ENCODE results near the gene DAO. TPM values are rescaled to one million over a fixed set of nuclear protein-coding genes. Genes with fewer than 3 reads are reported as not detected.

The DAO gene
- total and polyA plus RNA-seq, 2 of the 4 experiments (the other 2 are of a cell fraction), result not detected

DNA sequence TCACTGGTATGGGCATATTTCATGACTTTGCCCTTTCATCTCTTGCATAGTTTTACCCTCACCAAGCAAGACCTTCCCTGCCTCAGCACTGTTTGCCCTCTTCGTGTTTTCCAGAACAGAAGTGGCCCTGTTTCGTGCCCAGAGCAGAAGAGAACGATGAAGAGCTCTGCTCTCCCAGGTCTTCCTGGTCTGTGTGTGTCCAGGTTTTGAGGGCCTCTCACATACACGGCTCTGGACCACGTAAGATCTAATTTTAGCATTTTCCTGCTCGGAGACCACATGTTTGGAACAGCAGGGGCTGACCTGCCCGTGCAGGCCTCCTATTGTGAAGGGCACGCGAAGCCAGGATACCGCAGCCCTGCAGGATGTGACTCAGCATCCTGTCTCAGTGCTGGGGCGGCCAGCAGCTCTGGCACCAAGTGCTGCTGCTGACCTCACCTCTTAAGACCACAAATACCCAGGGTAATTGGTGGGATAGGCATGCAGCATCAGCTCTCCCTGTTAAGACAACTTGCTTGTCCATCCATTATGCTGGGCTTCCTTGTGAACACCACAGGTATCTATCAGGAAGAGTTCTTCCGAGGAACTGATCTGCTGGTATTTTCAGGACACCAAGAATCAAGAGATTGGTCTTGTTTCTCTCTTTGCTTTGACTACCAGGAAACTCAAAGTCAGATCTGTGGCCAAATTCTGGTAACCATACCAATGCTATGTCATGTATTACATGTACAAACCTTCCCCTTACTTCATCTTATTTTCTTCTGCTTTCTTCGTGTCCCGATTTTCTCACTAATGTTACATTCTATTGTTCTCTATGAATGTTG lies 41.5 kb upstream of the DAO start:
- Histone ChIP-seq H3K4me2 (ENCODE audit: low read depth, low read length) (peak overlapping the region; percentile 37), H3K9ac (ENCODE audit: low read depth, low read length) (peak overlapping the region; percentile 61), H2BK20ac (ENCODE audit: low read depth, low read length) (peak overlapping the region; percentile 98), H3K4me3 (ENCODE audit: insufficient read depth, low read depth, low read length) (no peak overlapping the region), H3K56ac (ENCODE audit: extremely low read depth, insufficient read depth, low read length) (peak overlapping the region; percentile 99), H2AFZ (replicated peaks; ENCODE audit: low read length, poor library complexity) (peak overlapping the region; percentile 18), H3K9me3 (ENCODE audit: control insufficient read depth, insufficient read depth, low read length) (no peaks in the 10 kb centered on the region), H3K18ac (ENCODE audit: low read depth, low read length) (peak overlapping the region; percentile 86), H3K36me3 (ENCODE audit: control insufficient read depth, insufficient read depth, low read length) (peaks cover 43% of the 10 kb centered on the region), H3K27ac (ENCODE audit: insufficient read depth, low read length) (peak overlapping the region; percentile 99), H3K27me3 (ENCODE audit: control insufficient read depth, insufficient read depth, low read length) (no peaks in the 10 kb centered on the region), H4K5ac (ENCODE audit: low read depth, low read length) (peak overlapping the region; percentile 86), H4K8ac (ENCODE audit: low read depth in 2 of 2, low read length in 2 of 2) (peak overlapping the region; percentile 88 to 98), H2BK15ac (ENCODE audit: low read depth, low read length) (peak overlapping the region; percentile 90), H3K79me1 (ENCODE audit: low read depth in 1 of 2, low read length in 2 of 2) (peaks cover 27 to 72% of the 10 kb centered on the region in 2 experiments), H3K23ac (ENCODE audit: low read depth, low read length) (peak overlapping the region; percentile 100), H2AK5ac (ENCODE audit: low read depth, low read length) (peak overlapping the region; percentile 100), H3K14ac (replicated peaks; ENCODE audit: low read depth, low read length) (peak overlapping the region; percentile 99), H3K4me1 (ENCODE audit: control insufficient read depth, insufficient read depth, low read length) (peaks cover 48% of the 10 kb centered on the region), H3K4ac (ENCODE audit: low read depth, low read length) (peak overlapping the region; percentile 99), H2BK120ac (ENCODE audit: low read depth, low read length) (peak overlapping the region; percentile 99), H2BK5ac (ENCODE audit: low read depth, low read length, poor library complexity, severe bottlenecking) (peak overlapping the region; percentile 98), H2AK9ac (replicated peaks; ENCODE audit: low read depth, low read length, poor library complexity) (peak overlapping the region; percentile 91), H3K9me1 (ENCODE audit: insufficient read depth, low read length) (peaks cover 37% of the 10 kb centered on the region), H4K20me1 (ENCODE audit: insufficient read depth, low read length) (no peaks in the 10 kb centered on the region; the same call in none of the 2 replicates), H4K91ac (ENCODE audit: insufficient read depth, low read depth, low read length) (peak overlapping the region; percentile 99)
- DNase-seq, result peak; percentile 100
- CTCF ChIA-PET, result interaction anchor here (0.5 to 1.3 kb wide), 7 partner anchors 12 to 174 kb away, joined by 3 to 6 read pairs (median 3); no protein-coding TSS in a partner anchor
- no TSS peak for BruUV-seq (replicated peaks)
- dilution Hi-C loops (cut with HindIII; ENCODE audit: low sequenced_read_pairs, unreplicated experiment) (no loop called here), in situ Hi-C loops (cut with MboI; ENCODE audit: low sequenced_read_pairs) (no loop called here), intact Hi-C loops (cut with micrococcal nuclease) (loop anchor here (1.0 kb wide), 1 partner anchor 17 kb away; no protein-coding TSS in a partner anchor)
- POLR2A ChIA-PET (ENCODE audit: unreplicated experiment), result interaction anchor here (0.5 to 1.3 kb wide), 6 partner anchors 10 to 37 kb away, joined by 3 to 11 read pairs (median 4); partner anchors contain the start of gene SSH1
- ATAC-seq (ENCODE audit: low read depth), result peak; percentile 78
- 4% methylated on average over 3 of the region's 14 CpGs; no CpG with 5 or more reads in 1 of the 2 experiments for WGBS, 2 experiments (ENCODE audit: extremely low coverage in 2 of 2, insufficient read length in 1 of 2)
- TF ChIP-seq RFX5 (IDR thresholded peaks at IDR 0.05; ENCODE audit: low read depth, low read length) (peak; percentile 29; the same call in 1 of the 2 replicates), CEBPB (IDR thresholded peaks at IDR 0.05; ENCODE audit: low read depth, low read length) (peak; percentile 38; the same call in 1 of the 2 replicates), RCOR1 (IDR thresholded peaks at IDR 0.05; ENCODE audit: insufficient replicate concordance, low read length) (peak; percentile 67), MAZ (IDR thresholded peaks at IDR 0.05; ENCODE audit: borderline replicate concordance, low read depth, low read length) (peak; percentile 80), CHD1 (IDR thresholded peaks at IDR 0.05; ENCODE audit: low read depth, low read length) (peak; percentile 58; the same call in 1 of the 2 replicates), RAD21 (IDR thresholded peaks at IDR 0.05; ENCODE audit: low read length) (peak; percentile 20), POLR2A (IDR thresholded peaks at IDR 0.05; ENCODE audit: low read depth, low read length) (peak; percentile 94; the same call in 1 of the 2 replicates), SMC3 (IDR thresholded peaks at IDR 0.05; ENCODE audit: low read depth, low read length) (no peak), MAFK (IDR thresholded peaks at IDR 0.05; ENCODE audit: low read depth, low read length) (peak; percentile 64), FOS (IDR thresholded peaks at IDR 0.05; ENCODE audit: low read depth, low read length) (peak; percentile 97), BHLHE40 (IDR thresholded peaks at IDR 0.05; ENCODE audit: low read depth, low read length) (peak; percentile 99), NFE2L2 (IDR thresholded peaks at IDR 0.05; ENCODE audit: low read depth, low read length) (peak; percentile 96)
- TF ChIP-seq, protein P1, sequence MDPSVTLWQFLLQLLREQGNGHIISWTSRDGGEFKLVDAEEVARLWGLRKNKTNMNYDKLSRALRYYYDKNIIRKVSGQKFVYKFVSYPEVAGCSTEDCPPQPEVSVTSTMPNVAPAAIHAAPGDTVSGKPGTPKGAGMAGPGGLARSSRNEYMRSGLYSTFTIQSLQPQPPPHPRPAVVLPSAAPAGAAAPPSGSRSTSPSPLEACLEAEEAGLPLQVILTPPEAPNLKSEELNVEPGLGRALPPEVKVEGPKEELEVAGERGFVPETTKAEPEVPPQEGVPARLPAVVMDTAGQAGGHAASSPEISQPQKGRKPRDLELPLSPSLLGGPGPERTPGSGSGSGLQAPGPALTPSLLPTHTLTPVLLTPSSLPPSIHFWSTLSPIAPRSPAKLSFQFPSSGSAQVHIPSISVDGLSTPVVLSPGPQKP (IDR thresholded peaks at IDR 0.05; ENCODE audit: borderline replicate concordance, low read depth, low read length), result no peak
- TF ChIP-seq, protein P2, sequence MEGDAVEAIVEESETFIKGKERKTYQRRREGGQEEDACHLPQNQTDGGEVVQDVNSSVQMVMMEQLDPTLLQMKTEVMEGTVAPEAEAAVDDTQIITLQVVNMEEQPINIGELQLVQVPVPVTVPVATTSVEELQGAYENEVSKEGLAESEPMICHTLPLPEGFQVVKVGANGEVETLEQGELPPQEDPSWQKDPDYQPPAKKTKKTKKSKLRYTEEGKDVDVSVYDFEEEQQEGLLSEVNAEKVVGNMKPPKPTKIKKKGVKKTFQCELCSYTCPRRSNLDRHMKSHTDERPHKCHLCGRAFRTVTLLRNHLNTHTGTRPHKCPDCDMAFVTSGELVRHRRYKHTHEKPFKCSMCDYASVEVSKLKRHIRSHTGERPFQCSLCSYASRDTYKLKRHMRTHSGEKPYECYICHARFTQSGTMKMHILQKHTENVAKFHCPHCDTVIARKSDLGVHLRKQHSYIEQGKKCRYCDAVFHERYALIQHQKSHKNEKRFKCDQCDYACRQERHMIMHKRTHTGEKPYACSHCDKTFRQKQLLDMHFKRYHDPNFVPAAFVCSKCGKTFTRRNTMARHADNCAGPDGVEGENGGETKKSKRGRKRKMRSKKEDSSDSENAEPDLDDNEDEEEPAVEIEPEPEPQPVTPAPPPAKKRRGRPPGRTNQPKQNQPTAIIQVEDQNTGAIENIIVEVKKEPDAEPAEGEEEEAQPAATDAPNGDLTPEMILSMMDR (conservative IDR thresholded peaks at IDR 0.05; ENCODE audit: low read depth, low read length), result no peak

Measured in IMR-90 (cell line).